WTC11 (cell line): ENCODE results near the gene ABHD17C. TPM values are rescaled to one million over a fixed set of nuclear protein-coding genes. Genes with fewer than 3 reads are reported as not detected.

Source experiments
- ATAC-seq: fragments of 200-7000 bp; cut with Tn5 transposase; 2 replicates; pipeline ENCODE4 v1.10.0; 2021; ENCODE audit warnings: mild to moderate bottlenecking, moderate library complexity
- CTCF ChIA-PET: fragments of 300-600 bp; sonication (Branson Sonifier 250); formaldehyde crosslinking; loops from one replicate; lab custom pipeline; 2021; ENCODE audit warnings: antibody characterized with exemption; lab: Charles Lee
- POLR2A ChIA-PET: fragments of 350-600 bp; sonication (Branson Sonifier 250); formaldehyde crosslinking; loops from one replicate; lab custom pipeline; 2021; ENCODE audit warnings: antibody characterized with exemption; lab: Charles Lee
- DNase-seq: peaks from one replicate; pipeline ENCODE4 v3.0.0; 2021; ENCODE audit warnings: low spot score
- H3K27ac Mint-ChIP-seq: 2 replicates; pipeline ENCODE4 v1.8.0; 2021; ENCODE audit warnings: mixed read lengths
- H3K27me3 Mint-ChIP-seq: 2 replicates; pipeline ENCODE4 v1.8.0; 2021; ENCODE audit warnings: low read depth, mild to moderate bottlenecking, moderate library complexity, mixed read lengths
- H3K36me3 Mint-ChIP-seq: 2 replicates; pipeline ENCODE4 v1.8.0; 2021; ENCODE audit warnings: mixed read lengths
- H3K4me1 Mint-ChIP-seq: 2 replicates; pipeline ENCODE4 v1.8.0; 2022; ENCODE audit warnings: mixed read lengths
- H3K4me3 Mint-ChIP-seq: 2 replicates; pipeline ENCODE4 v1.8.0; 2021; ENCODE audit warnings: mild to moderate bottlenecking, moderate library complexity, mixed read lengths
- H3K9me3 Mint-ChIP-seq: 2 replicates; pipeline ENCODE4 v1.8.0; 2021; ENCODE audit warnings: mixed read lengths
- FOXP1 ChIP-seq: sonication (generic); formaldehyde crosslinking; IDR thresholded peaks from 2 replicates; pipeline ENCODE4 v1.8.0; 2022; ENCODE audit warnings: missing genetic modification reagents, mild to moderate bottlenecking, moderate library complexity, borderline replicate concordance
- ZNF121 ChIP-seq: sonication (generic); formaldehyde crosslinking; IDR thresholded peaks from 2 replicates; pipeline ENCODE4 v1.8.0; 2023; ENCODE audit warnings: missing genetic modification reagents
- total RNA-seq: library from RNA; stranded (reverse); gene quantifications from 3 replicates; pipeline ENCODE4 v1.2.3, GENCODE V29; 2021
- TF ChIP-seq, protein P1 (sequence below): sonication (generic); formaldehyde crosslinking; IDR thresholded peaks from 2 replicates; pipeline ENCODE4 v1.8.0; 2022; ENCODE audit warnings: missing genetic modification reagents
- TF ChIP-seq, protein P2 (sequence below): fragments of 200-600 bp; IDR thresholded peaks from 2 replicates; pipeline ENCODE4 v1.8.0; 2022; ENCODE audit warnings: antibody characterized with exemption
- TF ChIP-seq, protein P3 (sequence below): sonication (generic); formaldehyde crosslinking; IDR thresholded peaks from 2 replicates; pipeline ENCODE4 v1.8.1; 2023; ENCODE audit warnings: mild to moderate bottlenecking, missing genetic modification reagents, borderline replicate concordance
- TF ChIP-seq, protein P4 (sequence below): sonication (generic); formaldehyde crosslinking; IDR thresholded peaks from 2 replicates; pipeline ENCODE4 v1.8.1; 2022; ENCODE audit warnings: mild to moderate bottlenecking, missing genetic modification reagents, moderate library complexity, borderline replicate concordance
- TF ChIP-seq, protein P5 (sequence below): fragments of 250-450 bp; sonication (Bioruptor Pico); IDR thresholded peaks from 2 replicates; pipeline ENCODE4 v1.9.0; 2021; ENCODE audit warnings: moderate library complexity, mild to moderate bottlenecking, inconsistent platforms, borderline replicate concordance

ABHD17C gene
- total RNA-seq, 1 experiment from 2014 or later, result 29.0 TPM

DNA sequence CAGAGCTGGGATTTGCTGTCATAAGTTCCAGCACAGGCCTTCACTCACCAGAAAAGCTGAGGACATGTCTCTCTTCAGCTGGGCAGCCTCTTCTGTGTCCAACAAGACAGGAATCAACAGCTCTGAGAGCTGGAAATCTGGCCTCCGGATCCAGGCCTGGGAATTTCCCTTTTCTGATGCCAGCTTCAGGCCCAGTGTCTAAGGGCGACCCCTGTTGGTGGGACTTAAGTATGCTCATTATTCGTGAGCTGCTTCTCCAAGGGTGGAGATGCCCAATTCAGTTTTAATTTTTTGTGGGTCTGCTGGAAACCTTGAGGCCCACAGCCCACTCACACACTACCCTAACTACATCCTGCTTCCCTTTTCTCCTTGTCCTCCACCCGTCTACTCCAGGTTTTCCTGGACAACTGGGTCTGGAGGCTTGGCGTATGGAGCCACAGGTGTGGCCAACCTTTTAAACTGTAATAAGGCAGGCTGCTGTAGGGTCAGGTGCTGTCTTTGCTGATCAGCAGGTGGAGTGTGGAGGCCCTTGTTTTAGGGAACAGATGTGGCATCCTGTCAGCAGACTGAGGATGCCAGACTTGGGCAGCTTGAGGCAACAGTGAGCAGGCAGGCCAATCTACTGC, 81.4 kb downstream of the ABHD17C start:
- Mint-ChIP-seq H3K4me3 (no peak overlapping the region), H3K27ac (no peak overlapping the region), H3K27me3 (peaks cover 39% of the 10 kb centered on the region), H3K36me3 (no peaks in the 10 kb centered on the region), H3K4me1 (peaks cover 11% of the 10 kb centered on the region), H3K9me3 (no peaks in the 10 kb centered on the region)
- TF ChIP-seq, protein P1, sequence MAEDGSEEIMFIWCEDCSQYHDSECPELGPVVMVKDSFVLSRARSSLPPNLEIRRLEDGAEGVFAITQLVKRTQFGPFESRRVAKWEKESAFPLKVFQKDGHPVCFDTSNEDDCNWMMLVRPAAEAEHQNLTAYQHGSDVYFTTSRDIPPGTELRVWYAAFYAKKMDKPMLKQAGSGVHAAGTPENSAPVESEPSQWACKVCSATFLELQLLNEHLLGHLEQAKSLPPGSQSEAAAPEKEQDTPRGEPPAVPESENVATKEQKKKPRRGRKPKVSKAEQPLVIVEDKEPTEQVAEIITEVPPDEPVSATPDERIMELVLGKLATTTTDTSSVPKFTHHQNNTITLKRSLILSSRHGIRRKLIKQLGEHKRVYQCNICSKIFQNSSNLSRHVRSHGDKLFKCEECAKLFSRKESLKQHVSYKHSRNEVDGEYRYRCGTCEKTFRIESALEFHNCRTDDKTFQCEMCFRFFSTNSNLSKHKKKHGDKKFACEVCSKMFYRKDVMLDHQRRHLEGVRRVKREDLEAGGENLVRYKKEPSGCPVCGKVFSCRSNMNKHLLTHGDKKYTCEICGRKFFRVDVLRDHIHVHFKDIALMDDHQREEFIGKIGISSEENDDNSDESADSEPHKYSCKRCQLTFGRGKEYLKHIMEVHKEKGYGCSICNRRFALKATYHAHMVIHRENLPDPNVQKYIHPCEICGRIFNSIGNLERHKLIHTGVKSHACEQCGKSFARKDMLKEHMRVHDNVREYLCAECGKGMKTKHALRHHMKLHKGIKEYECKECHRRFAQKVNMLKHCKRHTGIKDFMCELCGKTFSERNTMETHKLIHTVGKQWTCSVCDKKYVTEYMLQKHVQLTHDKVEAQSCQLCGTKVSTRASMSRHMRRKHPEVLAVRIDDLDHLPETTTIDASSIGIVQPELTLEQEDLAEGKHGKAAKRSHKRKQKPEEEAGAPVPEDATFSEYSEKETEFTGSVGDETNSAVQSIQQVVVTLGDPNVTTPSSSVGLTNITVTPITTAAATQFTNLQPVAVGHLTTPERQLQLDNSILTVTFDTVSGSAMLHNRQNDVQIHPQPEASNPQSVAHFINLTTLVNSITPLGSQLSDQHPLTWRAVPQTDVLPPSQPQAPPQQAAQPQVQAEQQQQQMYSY (CRISPR knock-in tag), result 0 out of 2 replicates have a peak, but pooled peaks have one; percentile 18
- TF ChIP-seq, protein P2, sequence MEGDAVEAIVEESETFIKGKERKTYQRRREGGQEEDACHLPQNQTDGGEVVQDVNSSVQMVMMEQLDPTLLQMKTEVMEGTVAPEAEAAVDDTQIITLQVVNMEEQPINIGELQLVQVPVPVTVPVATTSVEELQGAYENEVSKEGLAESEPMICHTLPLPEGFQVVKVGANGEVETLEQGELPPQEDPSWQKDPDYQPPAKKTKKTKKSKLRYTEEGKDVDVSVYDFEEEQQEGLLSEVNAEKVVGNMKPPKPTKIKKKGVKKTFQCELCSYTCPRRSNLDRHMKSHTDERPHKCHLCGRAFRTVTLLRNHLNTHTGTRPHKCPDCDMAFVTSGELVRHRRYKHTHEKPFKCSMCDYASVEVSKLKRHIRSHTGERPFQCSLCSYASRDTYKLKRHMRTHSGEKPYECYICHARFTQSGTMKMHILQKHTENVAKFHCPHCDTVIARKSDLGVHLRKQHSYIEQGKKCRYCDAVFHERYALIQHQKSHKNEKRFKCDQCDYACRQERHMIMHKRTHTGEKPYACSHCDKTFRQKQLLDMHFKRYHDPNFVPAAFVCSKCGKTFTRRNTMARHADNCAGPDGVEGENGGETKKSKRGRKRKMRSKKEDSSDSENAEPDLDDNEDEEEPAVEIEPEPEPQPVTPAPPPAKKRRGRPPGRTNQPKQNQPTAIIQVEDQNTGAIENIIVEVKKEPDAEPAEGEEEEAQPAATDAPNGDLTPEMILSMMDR, result peak; percentile 83
- TF ChIP-seq ZNF121, result no peak
- TF ChIP-seq, protein P3, sequence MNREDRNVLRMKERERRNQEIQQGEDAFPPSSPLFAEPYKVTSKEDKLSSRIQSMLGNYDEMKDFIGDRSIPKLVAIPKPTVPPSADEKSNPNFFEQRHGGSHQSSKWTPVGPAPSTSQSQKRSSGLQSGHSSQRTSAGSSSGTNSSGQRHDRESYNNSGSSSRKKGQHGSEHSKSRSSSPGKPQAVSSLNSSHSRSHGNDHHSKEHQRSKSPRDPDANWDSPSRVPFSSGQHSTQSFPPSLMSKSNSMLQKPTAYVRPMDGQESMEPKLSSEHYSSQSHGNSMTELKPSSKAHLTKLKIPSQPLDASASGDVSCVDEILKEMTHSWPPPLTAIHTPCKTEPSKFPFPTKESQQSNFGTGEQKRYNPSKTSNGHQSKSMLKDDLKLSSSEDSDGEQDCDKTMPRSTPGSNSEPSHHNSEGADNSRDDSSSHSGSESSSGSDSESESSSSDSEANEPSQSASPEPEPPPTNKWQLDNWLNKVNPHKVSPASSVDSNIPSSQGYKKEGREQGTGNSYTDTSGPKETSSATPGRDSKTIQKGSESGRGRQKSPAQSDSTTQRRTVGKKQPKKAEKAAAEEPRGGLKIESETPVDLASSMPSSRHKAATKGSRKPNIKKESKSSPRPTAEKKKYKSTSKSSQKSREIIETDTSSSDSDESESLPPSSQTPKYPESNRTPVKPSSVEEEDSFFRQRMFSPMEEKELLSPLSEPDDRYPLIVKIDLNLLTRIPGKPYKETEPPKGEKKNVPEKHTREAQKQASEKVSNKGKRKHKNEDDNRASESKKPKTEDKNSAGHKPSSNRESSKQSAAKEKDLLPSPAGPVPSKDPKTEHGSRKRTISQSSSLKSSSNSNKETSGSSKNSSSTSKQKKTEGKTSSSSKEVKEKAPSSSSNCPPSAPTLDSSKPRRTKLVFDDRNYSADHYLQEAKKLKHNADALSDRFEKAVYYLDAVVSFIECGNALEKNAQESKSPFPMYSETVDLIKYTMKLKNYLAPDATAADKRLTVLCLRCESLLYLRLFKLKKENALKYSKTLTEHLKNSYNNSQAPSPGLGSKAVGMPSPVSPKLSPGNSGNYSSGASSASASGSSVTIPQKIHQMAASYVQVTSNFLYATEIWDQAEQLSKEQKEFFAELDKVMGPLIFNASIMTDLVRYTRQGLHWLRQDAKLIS (CRISPR knock-in tag), result no peak
- no peak for ATAC-seq
- ChIA-PET CTCF (interaction anchor here (0.6 to 6.4 kb wide), 104 partner anchors 8 to 490 kb away, joined by 3 to 143 read pairs (median 5); partner anchors contain the start of gene ABHD17C), POLR2A (interaction anchor here (1.1 kb wide), 1 partner anchor 209 kb away, joined by 3 read pairs; no protein-coding TSS in a partner anchor)
- peak; percentile 75 for DNase-seq

DNA sequence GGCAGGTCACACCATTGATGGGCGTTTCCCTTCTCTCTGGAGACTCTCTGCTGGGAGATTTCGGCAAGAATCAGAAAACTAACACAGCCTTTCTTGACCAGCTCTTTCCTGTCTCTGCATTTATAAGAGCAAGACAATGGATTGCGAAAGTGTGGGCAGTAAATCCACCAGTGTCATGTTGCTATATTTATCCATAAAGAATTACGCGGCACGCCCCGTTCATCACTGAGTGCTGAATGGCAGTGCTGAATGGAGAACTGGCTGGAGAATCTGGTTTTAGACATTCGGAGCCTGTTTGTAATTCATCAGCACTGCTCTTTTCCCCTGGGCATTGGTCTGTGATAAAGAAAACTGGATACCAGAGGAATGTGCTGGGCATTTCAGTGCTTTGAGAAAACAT, 82.0 kb downstream of the ABHD17C start:
- H3K27me3 Mint-ChIP-seq, result peaks cover 45% of the 10 kb centered on the region
- no peaks in the 10 kb centered on the region for H3K9me3 Mint-ChIP-seq
- TF ChIP-seq, protein P4, sequence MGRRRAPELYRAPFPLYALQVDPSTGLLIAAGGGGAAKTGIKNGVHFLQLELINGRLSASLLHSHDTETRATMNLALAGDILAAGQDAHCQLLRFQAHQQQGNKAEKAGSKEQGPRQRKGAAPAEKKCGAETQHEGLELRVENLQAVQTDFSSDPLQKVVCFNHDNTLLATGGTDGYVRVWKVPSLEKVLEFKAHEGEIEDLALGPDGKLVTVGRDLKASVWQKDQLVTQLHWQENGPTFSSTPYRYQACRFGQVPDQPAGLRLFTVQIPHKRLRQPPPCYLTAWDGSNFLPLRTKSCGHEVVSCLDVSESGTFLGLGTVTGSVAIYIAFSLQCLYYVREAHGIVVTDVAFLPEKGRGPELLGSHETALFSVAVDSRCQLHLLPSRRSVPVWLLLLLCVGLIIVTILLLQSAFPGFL (CRISPR knock-in tag), result no peak
- H3K4me3 Mint-ChIP-seq, result no peak overlapping the region
- peaks cover 11% of the 10 kb centered on the region for H3K4me1 Mint-ChIP-seq
- DNase-seq (no peak), ATAC-seq (no peak)
- POLR2A ChIA-PET, result interaction anchor here (1.1 kb wide), 1 partner anchor 210 kb away, joined by 3 read pairs; no protein-coding TSS in a partner anchor
- CTCF ChIA-PET, result interaction anchor here (0.6 to 6.4 kb wide), 91 partner anchors 7 to 489 kb away, joined by 3 to 143 read pairs (median 5); partner anchors contain the start of gene ABHD17C
- no peaks in the 10 kb centered on the region for H3K36me3 Mint-ChIP-seq
- no peak overlapping the region for H3K27ac Mint-ChIP-seq

DNA sequence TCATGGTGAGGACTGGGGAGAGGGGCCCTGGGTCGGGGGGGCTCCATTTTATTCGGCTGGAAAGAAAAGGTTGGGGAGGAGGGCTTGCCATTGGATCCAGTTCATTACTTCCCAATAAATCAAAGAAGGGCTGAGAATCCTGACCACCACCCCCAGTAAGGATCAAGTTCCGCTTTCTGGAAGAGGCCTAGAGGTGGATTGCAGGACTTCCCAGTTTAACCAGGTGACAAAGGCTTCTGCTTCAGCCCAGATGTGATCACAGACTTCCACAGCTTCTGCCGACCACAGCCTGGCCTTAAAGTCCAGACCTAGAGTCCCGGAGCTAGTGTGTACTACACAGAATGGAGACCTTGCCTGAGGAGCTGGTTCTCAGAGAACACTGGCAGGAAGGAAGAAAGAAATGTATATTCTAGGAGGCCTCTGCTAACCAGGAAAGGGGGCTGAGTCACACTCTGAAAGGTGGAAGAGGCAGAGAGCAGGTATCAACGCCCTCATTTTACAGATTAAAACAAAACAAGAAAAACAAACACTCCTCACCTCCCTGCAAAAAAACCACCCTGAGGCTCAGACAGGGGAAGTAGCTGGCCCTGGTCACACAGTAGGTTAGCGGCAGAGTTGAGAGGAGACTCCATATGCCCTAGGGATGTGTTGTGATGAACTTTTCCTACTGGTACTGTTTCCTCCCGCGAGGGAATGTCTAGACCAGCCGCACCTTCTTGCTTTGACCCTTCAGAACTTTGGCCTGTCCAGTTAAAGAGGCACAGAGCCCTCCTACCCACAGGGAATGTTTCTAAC, 82.9 kb downstream of the ABHD17C start:
- no peaks in the 10 kb centered on the region for H3K36me3 Mint-ChIP-seq
- H3K27ac Mint-ChIP-seq, result no peak overlapping the region
- ChIA-PET CTCF (interaction anchor here (0.7 to 6.4 kb wide), 13 partner anchors 26 to 488 kb away, joined by 3 to 143 read pairs (median 9); no protein-coding TSS in a partner anchor), POLR2A (no interaction called here)
- H3K27me3 Mint-ChIP-seq, result peaks cover 53% of the 10 kb centered on the region
- peaks cover 11% of the 10 kb centered on the region for H3K4me1 Mint-ChIP-seq
- peak overlapping the region; percentile 11 for H3K4me3 Mint-ChIP-seq
- TF ChIP-seq, protein P5, sequence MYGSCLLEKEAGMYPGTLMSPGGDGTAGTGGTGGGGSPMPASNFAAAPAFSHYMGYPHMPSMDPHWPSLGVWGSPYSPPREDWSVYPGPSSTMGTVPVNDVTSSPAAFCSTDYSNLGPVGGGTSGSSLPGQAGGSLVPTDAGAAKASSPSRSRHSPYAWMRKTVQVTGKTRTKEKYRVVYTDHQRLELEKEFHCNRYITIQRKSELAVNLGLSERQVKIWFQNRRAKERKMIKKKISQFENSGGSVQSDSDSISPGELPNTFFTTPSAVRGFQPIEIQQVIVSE (CRISPR knock-in tag), result no peak
- no peak for TF ChIP-seq FOXP1
- DNase-seq, result no peak
- no peaks in the 10 kb centered on the region for H3K9me3 Mint-ChIP-seq
- no peak for ATAC-seq
